T-helper 1 cell treated with Interleukin-12 subunit alpha and Interleukin-12 subunit beta and Interleukin-4 antibody, amounts not matched to agents 30 ng/mL and 1 ng/mL, for 36 hours (primary cell): ENCODE results near the gene BEND5. TPM values are rescaled to one million over a fixed set of nuclear protein-coding genes. Genes with fewer than 3 reads are reported as not detected.

Experiments used
- intact Hi-C: fragments of 100-400 bp; cut with micrococcal nuclease; formaldehyde crosslinking; loops from one replicate; pipeline ENCODE4 v1.15.1; 2024
- total RNA-seq: library from RNA; stranded (reverse); gene quantifications from 2 replicates; pipeline ENCODE4 v1.2.3, GENCODE V29; 2022

BEND5 gene
- total RNA-seq, 1 donor from 2014 or later, result 2.3 TPM

DNA sequence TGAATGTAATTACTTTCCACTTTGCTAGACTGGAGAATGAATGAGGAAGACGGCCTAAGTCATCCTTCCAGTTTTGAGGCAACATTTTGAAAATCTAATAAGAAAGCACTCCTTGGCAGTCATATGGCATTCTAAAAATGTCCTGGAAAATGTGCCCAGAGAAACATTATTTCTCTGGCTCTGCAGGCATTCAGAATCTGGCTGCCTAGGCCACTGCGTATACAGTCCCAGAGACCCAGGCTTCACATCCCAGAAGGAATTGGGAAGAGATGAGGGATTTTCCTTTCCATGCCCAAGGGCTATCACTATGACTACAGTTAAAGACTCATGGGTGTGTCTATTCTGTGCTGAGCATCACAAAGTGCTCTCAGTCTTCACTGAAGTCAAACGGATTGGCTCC, 92.9 kb downstream of the BEND5 start:
- intact Hi-C loops, result no loop called here

DNA sequence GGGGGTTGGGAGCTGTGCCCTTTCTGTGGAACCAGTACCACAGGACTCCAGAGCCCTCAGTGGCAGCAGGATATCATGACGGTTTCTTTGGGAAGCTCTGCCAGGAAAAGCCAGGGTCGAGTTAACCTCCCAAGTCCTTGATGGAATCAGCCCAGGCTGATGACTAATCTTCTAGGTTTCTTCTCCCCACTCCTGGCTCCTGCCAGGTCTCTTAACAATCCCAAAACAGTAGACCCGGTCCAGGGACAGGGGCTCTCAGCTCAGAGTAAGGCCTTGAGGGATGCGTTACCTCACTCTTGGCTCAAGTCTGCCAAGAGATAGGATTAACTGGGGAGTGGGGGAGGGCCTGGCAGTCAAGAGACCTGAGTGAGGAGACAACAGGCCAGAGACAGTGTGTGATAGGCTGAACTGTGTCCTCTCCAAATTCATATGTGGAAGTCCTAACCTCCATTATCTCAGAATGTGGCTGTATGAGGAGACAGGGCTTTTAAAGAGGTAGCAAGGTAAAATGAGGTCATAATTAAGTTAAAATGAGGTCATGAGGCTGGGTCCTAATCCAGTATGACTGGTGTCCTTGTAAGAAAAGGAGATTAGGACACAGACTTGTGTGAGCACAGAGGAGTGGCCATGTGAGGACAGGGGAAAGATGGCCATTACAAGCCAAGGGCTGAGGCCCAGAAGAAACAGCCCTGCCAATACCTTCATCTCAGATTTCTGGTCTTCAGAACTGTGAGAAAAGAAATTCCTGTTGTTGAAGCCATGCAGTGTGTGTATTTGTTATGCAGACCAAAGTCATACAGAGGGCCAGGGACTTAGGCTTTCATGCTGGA, 95.0 kb downstream of the BEND5 start:
- intact Hi-C loops, result no loop called here

DNA sequence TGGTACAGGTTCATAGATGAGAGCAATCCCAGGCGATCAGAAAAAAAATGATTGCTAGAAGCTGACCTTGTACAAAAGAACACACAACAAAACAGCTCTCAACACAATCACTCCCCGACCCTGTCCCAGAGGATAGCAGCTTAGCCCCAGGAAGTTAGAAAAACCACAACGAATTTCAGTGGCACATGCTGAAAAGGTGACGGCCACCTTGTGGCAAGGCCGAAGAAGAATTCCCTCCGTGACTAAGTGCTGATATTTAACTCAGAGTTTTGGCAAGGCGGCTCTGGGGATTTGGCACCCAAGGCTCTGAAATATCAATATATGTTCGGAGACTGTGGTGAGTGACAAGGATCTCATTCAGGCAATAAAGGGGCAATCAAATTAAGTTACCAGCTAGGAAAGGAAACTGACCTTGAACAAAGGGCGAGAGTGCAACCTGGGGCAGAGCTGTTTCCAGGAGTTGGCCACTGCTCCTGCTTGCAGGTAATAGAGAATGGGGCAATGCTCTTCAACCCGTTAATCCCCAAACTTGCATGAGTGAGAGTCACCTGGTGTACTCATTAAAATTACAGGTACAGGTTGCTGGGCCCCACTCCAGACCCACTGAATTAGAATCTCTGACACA, 96.2 kb downstream of the BEND5 start:
- intact Hi-C loops, result no loop called here

DNA sequence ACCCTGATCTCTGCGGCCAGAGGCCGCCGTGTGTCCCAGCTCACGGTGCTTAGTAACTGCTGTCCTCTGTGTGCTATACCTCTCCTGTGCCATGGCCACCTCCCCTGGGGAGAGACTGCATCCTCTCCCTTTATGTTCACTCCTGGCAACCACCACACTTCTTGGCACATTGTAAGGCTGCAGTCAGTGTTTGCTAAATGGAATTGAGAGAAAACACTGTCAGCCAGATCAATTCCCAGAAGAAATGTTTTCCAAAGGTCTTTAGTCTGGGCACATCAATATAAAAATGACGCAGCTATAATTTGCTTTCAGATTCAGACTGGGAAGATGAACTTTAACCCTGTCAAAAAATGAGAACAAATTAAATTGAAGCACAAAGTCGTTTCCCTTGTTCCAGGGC, 96.8 kb downstream of the BEND5 start:
- intact Hi-C loops, result loop anchor here (5.0 kb wide), 1 partner anchor 1667 kb away; no protein-coding TSS in a partner anchor

DNA sequence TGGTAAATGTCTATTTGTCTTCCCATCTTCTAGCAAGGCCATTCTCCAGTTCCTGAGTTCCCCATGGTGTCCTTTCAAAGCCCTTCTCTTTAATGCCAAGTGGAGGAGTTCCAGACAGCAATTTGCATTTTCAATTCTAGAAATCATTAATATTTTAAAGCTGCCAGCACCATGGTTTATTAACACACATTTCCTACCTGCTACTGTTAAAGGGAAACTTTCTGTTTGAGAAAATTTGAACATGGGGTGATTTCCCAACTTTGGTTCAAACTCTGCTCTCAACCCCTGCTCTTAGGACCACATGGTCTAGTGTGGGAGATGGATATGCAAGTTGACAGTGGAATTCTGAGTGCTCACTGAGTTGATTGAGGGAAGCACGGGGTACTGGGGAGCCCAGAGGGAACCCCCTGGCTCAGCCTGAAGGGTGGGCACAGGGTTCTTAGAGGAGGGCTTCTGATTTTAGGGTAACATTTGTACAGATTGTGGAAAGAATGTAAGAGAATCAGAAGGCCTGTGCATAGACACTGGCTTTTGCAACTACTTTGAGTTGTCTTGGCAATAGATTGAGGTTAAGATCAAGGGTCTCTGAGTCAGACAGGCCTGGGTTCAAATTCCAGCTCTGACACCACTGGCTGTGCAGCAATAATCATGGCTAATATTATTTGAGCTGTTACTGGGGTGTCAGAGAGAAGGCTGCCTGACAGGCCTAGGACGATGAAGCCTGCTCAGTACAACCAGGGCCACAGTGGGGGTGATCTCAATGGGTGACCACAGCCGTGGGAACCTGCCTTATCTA, 97.8 kb downstream of the BEND5 start:
- intact Hi-C loops, result loop anchor here (5.0 kb wide), 1 partner anchor 1668 kb away; no protein-coding TSS in a partner anchor
